Measurements from ENCODE around the gene PUM2.
"Not testable (repeated sequence)": the region's sequence is repeated elsewhere in the genome, so short reads cannot be mapped to it uniquely, and the experiment has no call there.

PUM2 gene

GRCh38 chr2:20247084-20247483, 103.6 kb downstream of the PUM2 start:
- H3K27ac Mint-ChIP-seq, result peak overlapping the region; percentile 30
- H3K27me3 Mint-ChIP-seq, result no peaks in the 10 kb centered on the region
- H3K4me1 Mint-ChIP-seq, result peaks cover 1% of the 10 kb centered on the region
- no peak overlapping the region for H3K4me3 Mint-ChIP-seq
- peaks cover 26% of the 10 kb centered on the region for H3K36me3 Mint-ChIP-seq
- H3K9me3 Mint-ChIP-seq, result no peaks in the 10 kb centered on the region

GRCh38 chr2:20243637-20244036, 107.0 kb downstream of the PUM2 start:
- peak overlapping the region; percentile 65 for H3K27ac Mint-ChIP-seq
- H3K36me3 Mint-ChIP-seq, H3K4me3 Mint-ChIP-seq: not testable (repeated sequence)

GRCh38 chr2:20242727-20243377, 107.8 kb downstream of the PUM2 start:
- peaks cover 10% of the 10 kb centered on the region for H3K4me1 Mint-ChIP-seq
- H3K36me3 Mint-ChIP-seq, result peaks cover 3% of the 10 kb centered on the region
- H3K9me3 Mint-ChIP-seq, result peaks cover 1% of the 10 kb centered on the region
- H3K4me3 Mint-ChIP-seq, result no peak overlapping the region
- H3K27ac Mint-ChIP-seq, result peak overlapping the region; percentile 47
- H3K27me3 Mint-ChIP-seq, result peaks cover 5% of the 10 kb centered on the region

More at GRCh38 chr2:20243637-20244036, 107.0 kb downstream of the PUM2 start:
- H3K9me3 Mint-ChIP-seq, H3K27me3 Mint-ChIP-seq: not testable (repeated sequence)
- H3K4me1 Mint-ChIP-seq, result peaks cover 10% of the 10 kb centered on the region

- Mint-ChIP-seq H3K27me3 (peaks cover 7% of the 10 kb centered on the region), H3K36me3 (peaks cover 2% of the 10 kb centered on the region), H3K9me3 (peaks cover 4% of the 10 kb centered on the region), H3K4me1 (peaks cover 10% of the 10 kb centered on the region), H3K27ac (no peak overlapping the region), H3K4me3 (no peak overlapping the region)
Measured at GRCh38 chr2:20241973-20242726, 108.5 kb downstream of the PUM2 start.

GRCh38 chr2:20240291-20240690, 110.4 kb downstream of the PUM2 start:
- H3K27me3 Mint-ChIP-seq, H3K9me3 Mint-ChIP-seq, H3K4me3 Mint-ChIP-seq, H3K27ac Mint-ChIP-seq, H3K36me3 Mint-ChIP-seq: not testable (repeated sequence)
- peaks cover 10% of the 10 kb centered on the region for H3K4me1 Mint-ChIP-seq

- Mint-ChIP-seq H3K4me3 (no peak overlapping the region), H3K4me1 (peaks cover 3% of the 10 kb centered on the region), H3K36me3 (peaks cover 2% of the 10 kb centered on the region), H3K27me3 (peaks cover 9% of the 10 kb centered on the region), H3K9me3 (peaks cover 4% of the 10 kb centered on the region), H3K27ac (no peak overlapping the region)
Measured at GRCh38 chr2:20236496-20236895, 114.1 kb downstream of the PUM2 start.

GRCh38 chr2:20235655-20236305, 114.9 kb downstream of the PUM2 start:
- Mint-ChIP-seq H3K27ac (no peak overlapping the region), H3K36me3 (peaks cover 2% of the 10 kb centered on the region), H3K4me3 (no peak overlapping the region), H3K4me1 (no peaks in the 10 kb centered on the region), H3K9me3 (peaks cover 4% of the 10 kb centered on the region), H3K27me3 (peaks cover 15% of the 10 kb centered on the region)

GRCh38 chr2:20234597-20234996, 116.0 kb downstream of the PUM2 start:
- not testable (repeated sequence) for H3K9me3 Mint-ChIP-seq, H3K4me3 Mint-ChIP-seq, H3K36me3 Mint-ChIP-seq, H3K4me1 Mint-ChIP-seq, H3K27ac Mint-ChIP-seq
- peaks cover 15% of the 10 kb centered on the region for H3K27me3 Mint-ChIP-seq

GRCh38 chr2:20232837-20233207, 117.8 kb downstream of the PUM2 start:
- Mint-ChIP-seq H3K4me3 (no peak overlapping the region), H3K36me3 (no peaks in the 10 kb centered on the region), H3K27me3 (peaks cover 11% of the 10 kb centered on the region), H3K27ac (no peak overlapping the region), H3K9me3 (peaks cover 3% of the 10 kb centered on the region), H3K4me1 (no peaks in the 10 kb centered on the region)

GRCh38 chr2:20231598-20232026, 119.0 kb downstream of the PUM2 start:
- no peak overlapping the region for H3K27ac Mint-ChIP-seq
- peaks cover 15% of the 10 kb centered on the region for H3K27me3 Mint-ChIP-seq
- no peaks in the 10 kb centered on the region for H3K4me1 Mint-ChIP-seq
- no peak overlapping the region for H3K4me3 Mint-ChIP-seq
- H3K36me3 Mint-ChIP-seq, result no peaks in the 10 kb centered on the region
- no peaks in the 10 kb centered on the region for H3K9me3 Mint-ChIP-seq

- Mint-ChIP-seq H3K27me3 (peaks cover 15% of the 10 kb centered on the region), H3K9me3 (no peaks in the 10 kb centered on the region), H3K36me3 (no peaks in the 10 kb centered on the region), H3K4me1 (no peaks in the 10 kb centered on the region), H3K4me3 (no peak overlapping the region), H3K27ac (no peak overlapping the region)
Measured at GRCh38 chr2:20231159-20231558, 119.5 kb downstream of the PUM2 start.

GRCh38 chr2:20230114-20230425, 120.6 kb downstream of the PUM2 start:
- Mint-ChIP-seq H3K9me3 (no peaks in the 10 kb centered on the region), H3K27ac (no peak overlapping the region), H3K36me3 (no peaks in the 10 kb centered on the region), H3K27me3 (peaks cover 18% of the 10 kb centered on the region), H3K4me1 (no peaks in the 10 kb centered on the region), H3K4me3 (no peak overlapping the region)

GRCh38 chr2:20229322-20230113, 121.1 kb downstream of the PUM2 start:
- Mint-ChIP-seq H3K4me1 (no peaks in the 10 kb centered on the region), H3K36me3 (no peaks in the 10 kb centered on the region), H3K4me3 (no peak overlapping the region), H3K27ac (no peak overlapping the region), H3K27me3 (peaks cover 16% of the 10 kb centered on the region), H3K9me3 (no peaks in the 10 kb centered on the region)

- Mint-ChIP-seq H3K4me1 (no peaks in the 10 kb centered on the region), H3K27ac (no peak overlapping the region), H3K36me3 (no peaks in the 10 kb centered on the region), H3K9me3 (no peaks in the 10 kb centered on the region), H3K27me3 (peaks cover 16% of the 10 kb centered on the region), H3K4me3 (no peak overlapping the region)
Measured at GRCh38 chr2:20227894-20228505, 122.6 kb downstream of the PUM2 start.

GRCh38 chr2:20226152-20226545, 124.5 kb downstream of the PUM2 start:
- Mint-ChIP-seq H3K27ac (no peak overlapping the region), H3K36me3 (no peaks in the 10 kb centered on the region), H3K4me3 (no peak overlapping the region), H3K4me1 (no peaks in the 10 kb centered on the region), H3K9me3 (no peaks in the 10 kb centered on the region), H3K27me3 (peaks cover 21% of the 10 kb centered on the region)

All from activated naive CD4-positive, alpha-beta T cell treated with anti-CD3 and anti-CD28 coated beads, Interleukin-2, amount 50 U/mL, for 24 hours (primary cell).